NCI-H446 treated with DMSO at 0.1 percent for 48 hours (cell line): ENCODE data around the gene ATP5MK.
"Not testable (repeated sequence)": the region's sequence is repeated elsewhere in the genome, so short reads cannot be mapped to it uniquely, and the experiment has no call there.

Source experiments
- DNase-seq: peaks from one replicate; lab custom pipeline; 2025; lab: John Stamatoyannopoulos, UW

ATP5MK gene, protein sequence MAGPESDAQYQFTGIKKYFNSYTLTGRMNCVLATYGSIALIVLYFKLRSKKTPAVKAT

DNA sequence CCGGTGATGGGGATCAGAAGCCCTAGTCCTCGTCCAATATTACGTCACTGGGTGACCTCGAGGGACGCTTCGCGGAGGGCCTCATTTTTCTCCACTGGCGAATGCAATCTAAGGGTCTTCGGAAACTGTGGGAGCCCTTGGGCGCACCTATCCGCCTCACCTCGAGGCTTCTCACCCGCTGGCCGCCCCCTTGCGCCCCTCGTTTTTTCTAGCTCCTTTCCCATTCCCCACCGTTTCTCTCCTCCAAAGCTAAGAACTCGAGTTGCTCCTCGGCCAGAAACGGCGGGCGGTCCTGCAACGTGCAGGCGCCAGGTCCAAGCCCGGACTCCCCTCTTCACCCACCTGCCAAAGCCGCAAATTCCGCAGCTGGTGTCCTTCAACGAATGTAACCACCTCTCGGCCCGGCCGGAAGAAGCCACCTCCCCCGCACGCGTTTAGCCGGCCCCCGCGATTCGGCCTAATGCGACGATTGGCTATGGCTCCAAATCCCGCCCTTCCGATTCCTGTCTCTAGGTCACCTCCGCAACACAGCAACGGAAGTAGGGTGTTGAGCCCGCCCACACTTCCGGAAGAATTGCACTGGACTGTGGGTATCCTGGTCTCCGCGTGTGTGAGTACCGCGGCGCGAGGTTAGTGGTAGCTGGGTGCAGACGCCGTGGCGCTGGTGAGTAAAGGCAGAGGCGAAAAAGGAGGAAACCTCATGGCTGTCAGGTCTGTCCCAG is at the start of gene ATP5MK, which contains the start of gene PDCD11:
ATP5MK (minus strand) TSS at position 409 of the 722 bp plus-strand sequence. CDS start 4,018 bp downstream, outside the sequence.
PDCD11 (plus strand) TSS at position 560 of the 722 bp plus-strand sequence. CDS start 1,801 bp downstream, outside the sequence.
- peak; percentile 83 for DNase-seq

- no peak for DNase-seq
Measured at GRCh38 chr10:103445366-103445765, 49.1 kb upstream of the ATP5MK start.

- no peak for DNase-seq
Measured at GRCh38 chr10:103444478-103444877, 48.2 kb upstream of the ATP5MK start.

DNA sequence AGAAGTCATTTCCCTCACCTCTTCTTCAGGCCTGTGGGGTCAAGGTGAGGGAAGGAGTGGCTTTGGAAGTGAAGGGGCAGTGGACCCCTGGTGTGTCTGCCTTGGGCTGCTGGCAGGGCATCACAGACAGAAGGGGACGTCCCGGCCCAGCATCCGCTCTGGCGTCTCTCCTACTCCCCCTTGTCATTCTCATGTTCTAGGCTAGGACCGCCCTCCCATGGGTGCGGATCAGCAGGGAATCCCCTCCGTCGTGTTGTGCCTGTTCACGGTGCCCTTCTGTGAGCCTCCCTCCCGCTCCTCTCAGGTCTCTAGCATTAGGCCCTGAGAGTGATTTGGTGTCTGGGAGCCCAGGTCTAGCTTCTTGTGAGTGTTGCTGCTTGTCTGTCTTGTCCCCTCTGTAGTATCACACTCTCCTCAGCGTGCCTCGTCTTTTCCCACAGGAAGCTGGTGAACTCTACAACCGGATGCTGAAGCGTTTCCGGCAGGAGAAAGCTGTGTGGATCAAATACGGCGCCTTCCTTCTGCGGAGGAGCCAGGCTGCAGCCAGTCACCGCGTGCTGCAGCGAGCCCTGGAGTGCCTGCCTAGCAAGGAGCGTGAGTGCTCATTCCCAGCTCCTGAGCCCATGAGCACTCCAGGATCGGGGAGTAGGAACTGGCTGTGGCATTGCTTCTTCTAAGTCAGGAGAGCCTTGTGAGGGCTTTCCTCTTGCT is 47.4 kb upstream of the ATP5MK start:
- no peak for DNase-seq

GRCh38 chr10:103442031-103442461 is 45.8 kb upstream of the ATP5MK start:
- no peak for DNase-seq

GRCh38 chr10:103441611-103442010 is 45.3 kb upstream of the ATP5MK start:
- no peak for DNase-seq

GRCh38 chr10:103441206-103441605 is 44.9 kb upstream of the ATP5MK start:
- DNase-seq = no peak

GRCh38 chr10:103440416-103440815 is 44.1 kb upstream of the ATP5MK start:
- no peak for DNase-seq

DNA sequence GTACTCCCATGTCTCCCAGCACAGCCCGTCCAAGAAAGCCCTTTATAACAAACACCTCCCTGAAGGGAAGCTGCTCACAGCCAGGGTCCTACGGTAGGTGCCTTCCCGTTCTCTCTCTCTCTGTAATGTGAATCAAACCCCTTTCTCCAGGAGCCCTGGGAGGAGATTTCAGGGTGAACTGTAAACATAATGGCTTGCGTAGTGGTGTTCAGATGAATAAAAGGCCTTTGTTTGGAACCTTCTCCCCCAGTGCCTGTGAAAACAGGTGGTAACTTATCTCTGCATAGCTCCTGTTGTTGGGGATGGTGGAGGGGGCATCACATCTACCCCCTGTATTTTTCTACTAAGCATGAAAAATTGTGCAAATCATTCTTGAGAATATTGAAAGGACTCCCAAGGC is 43.5 kb upstream of the ATP5MK start:
- DNase-seq = no peak

- DNase-seq = no peak
Measured at GRCh38 chr10:103433858-103434257, 37.6 kb upstream of the ATP5MK start.

DNA sequence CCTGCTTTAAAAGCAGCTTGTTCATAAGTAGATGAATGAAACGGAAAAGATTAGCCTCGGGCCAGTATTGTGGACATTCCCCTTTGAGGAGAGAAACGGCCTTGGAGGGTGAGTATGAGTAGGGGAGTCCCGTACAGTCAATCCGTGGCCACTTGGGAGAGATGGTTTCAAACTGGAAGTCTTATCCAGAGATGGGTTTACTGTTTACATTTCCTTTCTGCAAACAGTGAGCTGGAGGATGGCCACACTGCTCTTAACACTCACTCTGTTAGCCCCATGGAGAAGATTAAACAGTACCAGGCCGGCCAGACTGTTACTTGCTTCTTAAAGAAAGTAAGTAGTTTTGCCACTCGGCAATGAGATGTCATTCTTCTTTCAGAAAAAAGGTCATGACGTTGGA is 35.6 kb upstream of the ATP5MK start:
- DNase-seq = no peak

- DNase-seq = no peak
Measured at GRCh38 chr10:103429647-103430046, 33.4 kb upstream of the ATP5MK start.

- no peak for DNase-seq
Measured at GRCh38 chr10:103428989-103429643, 32.8 kb upstream of the ATP5MK start.

GRCh38 chr10:103427866-103428265 is 31.6 kb upstream of the ATP5MK start:
- no peak for DNase-seq

- no peak for DNase-seq
Measured at GRCh38 chr10:103423748-103424147, 27.5 kb upstream of the ATP5MK start.

DNA sequence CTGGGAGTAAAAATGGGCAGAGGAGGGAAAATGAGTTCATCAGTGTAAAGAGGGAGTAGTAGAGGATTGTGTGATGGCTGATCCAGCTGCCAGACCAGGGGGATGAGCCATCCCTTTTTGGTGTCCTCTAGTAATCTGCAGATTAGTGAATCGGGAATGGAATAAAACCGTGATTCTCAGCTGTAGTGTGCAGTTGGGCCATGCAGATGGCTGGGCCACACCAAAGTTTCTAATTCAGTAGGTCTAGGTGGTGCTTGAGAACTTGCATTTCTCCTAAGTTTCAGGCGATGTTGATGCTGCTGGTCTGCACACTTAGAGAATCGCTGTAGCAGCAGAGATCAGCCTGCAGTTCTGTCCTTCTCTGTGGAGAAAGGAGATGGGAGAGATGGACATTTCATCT is 22.8 kb upstream of the ATP5MK start:
- DNase-seq = no peak

GRCh38 chr10:103417601-103418000 is 21.3 kb upstream of the ATP5MK start:
- DNase-seq = no peak

- DNase-seq = not testable (repeated sequence)
Measured at GRCh38 chr10:103417148-103417469, 20.8 kb upstream of the ATP5MK start.

GRCh38 chr10:103416436-103417147 is 20.3 kb upstream of the ATP5MK start:
- DNase-seq = no peak

DNA sequence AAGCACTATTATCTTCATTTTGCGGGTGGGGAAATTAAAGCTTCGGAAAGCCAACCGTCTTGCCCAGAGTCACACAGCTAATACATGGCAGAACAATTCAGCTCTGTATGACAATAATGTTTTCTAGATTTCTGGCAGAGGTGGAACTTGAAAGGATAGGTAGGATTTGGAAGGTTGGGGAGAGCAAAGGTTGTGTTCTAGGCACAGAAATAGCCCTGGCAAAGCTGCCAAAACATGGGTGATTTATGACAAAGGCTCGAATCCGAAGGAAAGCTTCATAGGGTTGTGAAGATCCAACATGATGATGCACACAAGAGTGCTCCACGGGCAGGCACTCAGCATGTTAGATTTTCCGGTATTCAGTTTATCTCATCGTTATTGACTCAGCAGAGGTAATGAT is 19.3 kb upstream of the ATP5MK start:
- DNase-seq = no peak

- DNase-seq = no peak
Measured at GRCh38 chr10:103413564-103413963, 17.3 kb upstream of the ATP5MK start.

DNA sequence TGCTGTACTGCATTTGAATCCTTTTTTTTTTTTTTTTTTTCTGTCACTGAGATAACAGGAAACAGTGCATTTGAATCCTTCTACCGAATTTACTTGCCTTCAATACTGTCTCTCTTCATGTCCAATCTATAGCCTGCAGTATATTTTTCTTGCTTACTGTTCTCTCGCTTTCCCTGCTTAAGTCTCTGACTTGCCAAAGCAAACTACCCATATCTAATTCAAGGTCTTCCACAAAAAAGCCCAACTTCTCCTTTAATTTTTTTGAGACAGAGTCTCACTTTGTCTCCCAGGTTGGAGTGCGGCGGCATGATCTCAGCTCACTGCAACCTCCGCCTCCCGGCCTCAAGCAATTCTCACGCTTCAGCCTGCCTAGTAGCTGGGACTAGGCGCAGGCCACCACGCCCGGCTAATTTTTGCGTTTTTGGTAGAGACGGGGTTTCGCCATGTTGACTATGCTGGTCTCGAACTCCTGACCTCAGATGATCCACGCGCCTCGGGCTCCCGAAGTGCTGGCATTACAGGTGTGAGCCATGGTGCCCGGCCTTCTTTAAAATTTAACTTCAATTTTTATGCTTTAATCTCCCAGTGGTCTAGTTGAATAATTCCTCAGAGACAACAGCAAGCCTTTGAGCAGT is 1.0 kb upstream of the ATP5MK start:
- DNase-seq = no peak
